Inflammatory macrophage treated with lipopolysaccharide for 1 hour (primary cell): Measurements from ENCODE around the gene IGFL2.
"Not testable (repeated sequence)": the region's sequence is repeated elsewhere in the genome, so short reads cannot be mapped to it uniquely, and the experiment has no call there.

Experiments used
- DNase-seq, 2 donors: peaks; one replicate each; pipeline ENCODE4 v3.0.0-alpha.2; 2020 to 2022

IGFL2 gene

GRCh38 chr19:46147791-46148288 is at the start of gene IGFL2:
Gene IGFL2 (plus strand): TSS chr19:46148238. CDS start chr19:46148279, 41 bp downstream.
- no peak for DNase-seq

GRCh38 chr19:46100344-46100743 is 47.7 kb upstream of the IGFL2 start:
- no peak for DNase-seq

GRCh38 chr19:46101293-46101692 is 46.7 kb upstream of the IGFL2 start:
- DNase-seq = no peak

- not testable (repeated sequence) for DNase-seq
Measured at GRCh38 chr19:46102333-46102732, 45.7 kb upstream of the IGFL2 start.

GRCh38 chr19:46107371-46107770 is 40.7 kb upstream of the IGFL2 start:
- no peak for DNase-seq

- no peak for DNase-seq
Measured at GRCh38 chr19:46109876-46110275, 38.2 kb upstream of the IGFL2 start.

- DNase-seq = no peak
Measured at GRCh38 chr19:46111376-46111775, 36.7 kb upstream of the IGFL2 start.

- no peak for DNase-seq
Measured at GRCh38 chr19:46112527-46112926, 35.5 kb upstream of the IGFL2 start.

GRCh38 chr19:46113726-46114125 is 34.3 kb upstream of the IGFL2 start:
- DNase-seq = no peak

- DNase-seq = peak in 1 of 2 donors; percentile 17
Measured at GRCh38 chr19:46115396-46116106, 32.5 kb upstream of the IGFL2 start.

- no peak for DNase-seq
Measured at GRCh38 chr19:46116121-46116520, 31.9 kb upstream of the IGFL2 start.

- DNase-seq = no peak
Measured at GRCh38 chr19:46118136-46118535, 29.9 kb upstream of the IGFL2 start.

- DNase-seq = peak in 1 of 2 donors; percentile 39
Measured at GRCh38 chr19:46124638-46125115, 23.4 kb upstream of the IGFL2 start, which contains the start of gene IGFL3. Gene IGFL3 (minus strand): TSS chr19:46124688. CDS start chr19:46124649, 39 bp downstream.

GRCh38 chr19:46125447-46125846 is 22.6 kb upstream of the IGFL2 start:
- DNase-seq = peak in 1 of 2 donors; percentile 19

- DNase-seq = no peak
Measured at GRCh38 chr19:46126086-46126580, 21.9 kb upstream of the IGFL2 start.

- no peak for DNase-seq
Measured at GRCh38 chr19:46131485-46132143, 16.4 kb upstream of the IGFL2 start.

- no peak for DNase-seq
Measured at GRCh38 chr19:46132508-46133100, 15.4 kb upstream of the IGFL2 start.

- DNase-seq = peak; percentile 38 to 59
Measured at GRCh38 chr19:46133101-46133627, 14.9 kb upstream of the IGFL2 start.

GRCh38 chr19:46133777-46134241 is 14.2 kb upstream of the IGFL2 start:
- DNase-seq = no peak

GRCh38 chr19:46134527-46134926 is 13.5 kb upstream of the IGFL2 start:
- no peak for DNase-seq

- DNase-seq = no peak
Measured at GRCh38 chr19:46137915-46138473, 10.0 kb upstream of the IGFL2 start.

- DNase-seq = no peak
Measured at GRCh38 chr19:46141421-46141820, 6.6 kb upstream of the IGFL2 start.

GRCh38 chr19:46142294-46142693 is 5.7 kb upstream of the IGFL2 start:
- DNase-seq = no peak
